GM18498 (cell line): ENCODE results near the gene DLGAP1.

Experiments
- ATAC-seq: cut with Tn5 transposase; IDR thresholded peaks from one replicate; pipeline ENCODE4 v1.9.1; 2021; ENCODE audit warnings: mild to moderate bottlenecking, moderate library complexity; ENCODE audit not compliant: unreplicated experiment

DLGAP1 gene

GRCh38 chr18:3874581-3874980 lies 580.5 kb downstream of the DLGAP1 start:
- ATAC-seq = no peak

- no peak for ATAC-seq
Observed at GRCh38 chr18:3874125-3874524, 581.0 kb downstream of the DLGAP1 start.

GRCh38 chr18:3873698-3874097 lies 581.4 kb downstream of the DLGAP1 start:
- no peak for ATAC-seq

GRCh38 chr18:3873211-3873610 lies 581.9 kb downstream of the DLGAP1 start:
- no peak for ATAC-seq

DNA sequence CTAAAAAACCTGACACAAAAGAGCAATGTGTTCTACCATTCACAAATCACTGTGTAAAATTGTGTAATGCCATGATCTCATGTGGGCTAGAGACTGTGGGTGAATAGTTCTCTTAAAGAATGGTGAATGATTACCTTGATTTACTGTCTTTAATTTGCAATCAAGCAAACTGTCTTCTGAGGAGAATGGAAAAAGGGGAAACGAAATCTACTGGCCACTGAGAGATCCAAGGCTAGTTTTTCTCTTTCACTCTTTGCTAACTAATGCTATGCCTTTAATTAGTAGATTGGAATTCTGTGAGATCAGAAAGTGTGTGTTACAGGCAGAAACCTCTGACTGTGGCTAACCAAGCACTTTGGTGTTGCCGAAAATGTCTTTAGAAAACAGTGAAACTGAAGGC lies 582.5 kb downstream of the DLGAP1 start:
- ATAC-seq = no peak

GRCh38 chr18:3871687-3872086 lies 583.4 kb downstream of the DLGAP1 start:
- no peak for ATAC-seq

GRCh38 chr18:3870914-3871313 lies 584.2 kb downstream of the DLGAP1 start:
- ATAC-seq = no peak

DNA sequence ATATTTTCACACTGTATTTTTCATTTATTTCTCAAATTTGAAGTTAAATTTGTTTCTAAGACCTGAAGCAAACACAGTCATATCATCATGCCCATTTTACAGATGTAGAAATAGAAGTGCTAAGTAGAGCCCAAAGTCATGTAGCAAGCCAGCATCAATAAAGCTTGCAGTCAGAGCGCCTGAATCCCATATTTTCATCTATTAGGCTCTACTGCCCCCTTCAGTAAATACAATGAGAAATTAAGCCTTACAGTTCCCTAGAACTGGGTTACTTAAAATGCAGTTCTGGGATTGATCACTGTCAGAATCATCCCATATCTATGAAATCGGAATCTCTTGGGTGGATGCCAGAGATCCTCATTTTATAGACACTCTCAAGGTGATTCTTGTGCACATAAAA lies 585.3 kb downstream of the DLGAP1 start:
- no peak for ATAC-seq

GRCh38 chr18:3867864-3868311 lies 587.2 kb downstream of the DLGAP1 start:
- no peak for ATAC-seq

GRCh38 chr18:3867236-3867635 lies 587.9 kb downstream of the DLGAP1 start:
- ATAC-seq = no peak

DNA sequence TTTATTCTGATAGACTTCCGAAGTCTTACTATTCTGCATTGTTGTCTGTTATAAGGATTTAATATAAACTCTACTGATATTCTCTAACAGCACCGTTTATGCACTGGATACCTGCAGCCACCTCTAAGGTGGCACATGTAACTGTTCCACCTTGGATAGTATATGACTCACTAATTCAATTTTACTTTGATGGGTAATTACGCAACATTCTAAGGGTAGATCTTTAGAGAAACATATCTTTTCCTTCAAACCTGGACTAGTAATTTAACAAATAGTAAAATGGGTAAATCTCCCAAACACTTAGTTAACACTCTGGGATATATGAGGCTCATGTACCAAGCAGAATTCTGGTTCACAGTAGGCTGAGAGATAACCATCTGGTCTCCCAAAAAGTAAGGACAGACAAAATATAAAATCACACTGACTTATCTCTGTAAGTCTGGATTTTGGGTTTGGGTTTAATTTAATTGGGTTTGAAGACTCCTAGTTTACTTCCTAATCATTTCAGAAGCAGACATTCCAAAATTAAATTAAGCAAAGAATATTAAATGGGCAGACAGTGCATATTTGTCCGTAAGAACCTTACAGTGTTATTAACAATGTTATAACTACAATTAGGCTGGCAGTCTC lies 590.3 kb downstream of the DLGAP1 start:
- no peak for ATAC-seq

DNA sequence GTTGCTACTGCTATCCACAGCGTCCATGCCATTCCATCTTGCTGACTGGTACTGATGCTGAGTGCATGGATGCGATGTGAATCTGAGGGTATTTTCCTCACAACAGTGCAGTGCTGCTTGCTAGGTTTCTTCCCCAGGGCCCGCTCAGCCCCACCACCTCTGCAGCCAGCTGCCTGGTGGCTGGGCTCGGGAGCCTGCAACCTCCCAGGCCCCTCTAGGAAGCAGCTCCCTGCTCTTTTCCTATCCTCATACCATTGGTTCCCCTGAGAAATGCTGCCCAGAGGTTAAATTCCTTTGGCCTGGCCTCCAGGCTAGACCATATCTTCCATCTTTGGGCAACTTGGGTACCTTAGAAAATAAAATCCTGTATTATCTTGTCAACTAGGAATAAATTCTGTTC lies 591.5 kb downstream of the DLGAP1 start:
- ATAC-seq = no peak

GRCh38 chr18:3863006-3863405 lies 592.1 kb downstream of the DLGAP1 start:
- no peak for ATAC-seq

DNA sequence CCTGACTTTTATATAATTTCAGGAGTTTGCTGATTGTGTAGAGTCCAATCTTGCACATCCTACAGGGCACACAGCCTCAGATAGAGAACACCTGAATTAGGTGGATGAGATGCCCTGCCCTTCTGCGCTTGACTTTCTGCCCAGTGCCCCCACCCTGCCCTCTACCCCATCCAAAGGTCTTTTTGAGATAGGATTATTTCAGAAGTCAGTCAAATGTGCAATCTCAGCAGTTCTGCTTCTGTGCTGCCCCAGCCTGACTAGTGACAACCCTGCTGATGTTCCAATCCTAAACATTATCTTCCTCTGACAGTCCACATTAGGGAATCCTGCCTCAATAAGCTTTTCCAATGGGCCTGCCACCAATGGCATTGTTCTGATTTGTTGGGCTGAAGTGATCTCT lies 593.6 kb downstream of the DLGAP1 start:
- no peak for ATAC-seq

DNA sequence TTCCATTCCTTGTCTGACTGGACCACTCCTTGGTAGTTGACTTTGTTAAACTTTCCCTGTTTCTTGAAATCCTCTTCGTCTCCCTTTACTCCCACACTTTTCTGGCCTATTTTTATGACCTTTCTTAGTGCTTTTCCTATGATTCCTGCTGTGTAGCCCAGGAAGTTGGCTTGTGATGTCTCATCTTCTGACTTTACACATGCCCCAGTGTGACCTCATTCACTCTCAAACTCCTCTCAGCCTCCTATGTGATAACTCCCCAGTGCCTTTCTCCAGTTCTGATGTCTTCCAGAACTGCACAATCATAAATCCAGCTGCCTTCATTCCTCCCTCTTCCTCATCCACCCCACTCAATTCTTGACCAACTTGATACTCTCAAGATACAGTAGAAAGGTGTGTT lies 597.6 kb downstream of the DLGAP1 start:
- ATAC-seq = no peak

DNA sequence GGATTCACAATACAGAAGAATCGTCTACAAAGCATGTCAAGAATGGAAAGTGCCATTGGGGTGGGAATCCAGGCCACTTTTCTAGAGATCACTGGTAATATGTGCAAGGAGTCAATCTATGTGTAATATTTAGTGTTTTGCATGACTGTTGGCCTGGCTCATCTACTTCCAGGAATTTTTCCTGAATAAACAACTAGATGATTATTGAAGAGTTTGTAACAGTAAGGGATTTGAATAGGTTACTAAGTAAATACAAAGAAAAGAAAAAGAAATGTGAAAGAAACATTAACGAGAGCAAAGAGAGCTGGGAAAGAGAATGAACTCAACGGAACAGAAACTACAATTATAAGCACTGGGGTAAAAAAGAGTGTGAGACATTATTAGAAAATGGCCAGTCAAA lies 599.1 kb downstream of the DLGAP1 start:
- no peak for ATAC-seq

DNA sequence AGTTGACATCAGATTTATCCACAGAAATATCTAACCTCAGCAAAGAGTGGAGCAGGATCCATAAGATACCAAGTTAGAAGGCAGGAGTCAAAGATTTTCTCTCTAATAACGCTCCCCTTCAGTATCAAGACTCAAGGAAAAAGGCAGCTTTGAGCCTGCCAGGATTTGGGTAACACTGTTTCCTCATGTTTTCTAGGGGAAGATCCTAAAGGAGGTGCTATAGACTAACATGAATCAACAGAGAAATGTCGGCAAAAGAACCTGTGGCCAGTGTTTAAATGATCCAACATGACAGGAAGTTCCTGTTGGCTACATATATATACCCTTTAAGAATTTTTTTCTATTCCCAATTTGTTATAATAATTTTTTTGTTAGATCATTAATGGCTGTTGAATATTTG lies 602.8 kb downstream of the DLGAP1 start:
- no peak for ATAC-seq

DNA sequence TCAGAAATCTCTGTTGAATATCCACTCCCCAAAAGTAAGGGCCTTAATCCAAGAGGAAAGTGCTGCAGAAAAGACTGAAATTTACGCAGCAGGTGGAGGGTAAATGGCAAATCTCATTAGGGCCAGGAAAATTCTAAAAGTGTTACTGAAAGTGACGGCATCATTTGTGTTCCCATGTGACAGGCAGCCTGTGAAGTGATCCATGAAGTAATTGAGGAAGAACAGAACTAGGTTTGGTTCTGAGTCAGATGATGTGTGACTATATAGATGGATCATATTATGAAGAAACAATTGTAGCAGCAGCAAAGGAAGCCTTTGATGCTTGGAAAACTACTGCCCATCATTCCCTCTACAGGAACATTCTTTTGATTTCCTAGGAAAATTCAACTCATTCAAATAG lies 603.9 kb downstream of the DLGAP1 start:
- ATAC-seq = no peak

DNA sequence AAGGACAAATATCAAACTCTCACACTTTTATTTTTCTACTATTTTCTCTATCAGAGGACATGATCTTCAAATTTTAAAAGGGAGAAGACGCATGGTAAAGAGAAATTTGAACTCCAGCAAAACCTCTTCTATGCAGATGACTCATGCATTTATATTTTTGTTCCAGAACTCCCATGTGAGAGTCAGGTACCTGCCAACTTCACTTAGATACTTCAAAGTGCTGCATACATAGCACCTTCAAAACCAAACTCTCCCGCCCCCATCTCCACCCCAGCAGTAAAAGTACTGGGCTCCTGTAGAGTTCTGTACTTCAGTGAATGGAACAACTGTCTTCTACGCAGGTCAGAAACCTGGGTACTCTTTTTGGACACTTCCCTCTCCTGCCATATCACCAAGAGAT lies 606.8 kb downstream of the DLGAP1 start:
- no peak for ATAC-seq

- no peak for ATAC-seq
Observed at GRCh38 chr18:3845161-3845560, 609.9 kb downstream of the DLGAP1 start.

GRCh38 chr18:3842844-3843243 lies 612.3 kb downstream of the DLGAP1 start:
- ATAC-seq = no peak

- no peak for ATAC-seq
Observed at GRCh38 chr18:3840766-3841165, 614.3 kb downstream of the DLGAP1 start.

DNA sequence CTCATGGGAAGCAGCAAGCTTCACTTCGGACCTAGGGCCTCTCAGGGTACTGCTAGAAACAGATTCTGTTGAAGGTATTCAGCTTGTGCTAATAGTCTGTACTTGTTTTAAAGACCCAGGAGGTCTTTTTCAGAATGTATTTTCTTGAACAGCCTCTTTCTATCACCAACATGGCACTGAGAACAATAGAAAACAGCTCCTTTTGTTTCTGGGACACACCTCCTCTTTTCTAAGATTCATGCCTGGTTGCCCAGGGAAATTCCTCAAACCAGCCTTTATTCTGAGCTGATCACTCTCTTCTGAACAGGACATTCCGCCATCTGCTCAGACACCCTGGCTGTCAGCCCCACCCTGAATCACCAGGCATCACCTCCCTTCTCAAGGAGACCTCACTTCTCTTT lies 615.5 kb downstream of the DLGAP1 start:
- no peak for ATAC-seq
